HepG2 (cell line): ENCODE data around the gene PPA2. TPM values are rescaled to one million over a fixed set of nuclear protein-coding genes. Genes with fewer than 3 reads are reported as not detected.

Experiments used
- CENPT ChIP-seq: sonication (generic); formaldehyde crosslinking; IDR thresholded peaks from 2 replicates; pipeline ENCODE4 v1.8.0; 2022; ENCODE audit warnings: low read depth, mild to moderate bottlenecking, moderate library complexity, missing genetic modification reagents
- FLYWCH1 ChIP-seq: sonication (generic); formaldehyde crosslinking; IDR thresholded peaks from 2 replicates; pipeline ENCODE4 v1.8.1; 2023; ENCODE audit warnings: mild to moderate bottlenecking, missing genetic modification reagents
- FOXC1 ChIP-seq: sonication (generic); formaldehyde crosslinking; IDR thresholded peaks from 2 replicates; pipeline ENCODE4 v1.8.0; 2022; ENCODE audit warnings: mild to moderate bottlenecking, missing genetic modification reagents, borderline replicate concordance
- FOXO1 ChIP-seq: sonication (generic); formaldehyde crosslinking; IDR thresholded peaks from 2 replicates; pipeline ENCODE4 v1.4.0; 2020; ENCODE audit warnings: missing genetic modification reagents
- GLI4 ChIP-seq: sonication (generic); formaldehyde crosslinking; IDR thresholded peaks from 2 replicates; pipeline ENCODE4 v1.5.1; 2020; ENCODE audit warnings: missing genetic modification reagents, mild to moderate bottlenecking, moderate library complexity, borderline replicate concordance
- HNRNPH1 ChIP-seq: fragments of 200-400 bp; formaldehyde crosslinking; optimal IDR thresholded peaks from 2 replicates; pipeline ENCODE3; 2017; ENCODE audit warnings: mild to moderate bottlenecking, low read depth, low read length
- KMT2B ChIP-seq: IDR thresholded peaks from 2 replicates; pipeline ENCODE4 v1.6.1; 2016; ENCODE audit warnings: missing genetic modification reagents, missing compliant biosample characterization
- NCOA5 ChIP-seq: sonication (generic); formaldehyde crosslinking; IDR thresholded peaks from 2 replicates; pipeline ENCODE4 v1.4.0; 2020; ENCODE audit warnings: missing genetic modification reagents
- NR3C1 ChIP-seq: sonication (generic); formaldehyde crosslinking; IDR thresholded peaks from 2 replicates; pipeline ENCODE4 v1.4.0; 2020; ENCODE audit warnings: missing genetic modification reagents
- ZNF101 ChIP-seq: sonication (generic); formaldehyde crosslinking; IDR thresholded peaks from 2 replicates; pipeline ENCODE4 v1.4.0; 2020; ENCODE audit warnings: mild to moderate bottlenecking, low read depth, missing genetic modification reagents, borderline replicate concordance
- ZNF350 ChIP-seq: sonication (generic); formaldehyde crosslinking; IDR thresholded peaks from 2 replicates; pipeline ENCODE4 v1.4.0; 2020; ENCODE audit warnings: mild to moderate bottlenecking, low read depth, missing genetic modification reagents, borderline replicate concordance
- ZNF510 ChIP-seq: sonication (generic); formaldehyde crosslinking; IDR thresholded peaks from 2 replicates; pipeline ENCODE4 v1.4.0; 2020; ENCODE audit warnings: low read depth, mild to moderate bottlenecking, missing genetic modification reagents
- ZNF614 ChIP-seq: IDR thresholded peaks from 2 replicates; pipeline ENCODE4 v1.6.1; 2018; ENCODE audit warnings: missing biosample characterization, missing genetic modification reagents, inconsistent platforms, borderline replicate concordance
- ZNF672 ChIP-seq: sonication (generic); formaldehyde crosslinking; IDR thresholded peaks from 2 replicates; pipeline ENCODE4 v1.8.1; 2022; ENCODE audit warnings: missing genetic modification reagents
- ZNF878 ChIP-seq: sonication (generic); formaldehyde crosslinking; IDR thresholded peaks from 2 replicates; pipeline ENCODE4 v1.8.1; 2023; ENCODE audit warnings: mild to moderate bottlenecking, missing genetic modification reagents, moderate library complexity
- polyA plus RNA-seq, 8 experiments: library from polyadenylated mRNA; depleted of rRNA in 3 of 8; stranded (reverse) in 7 of 8; unstranded in 1 of 8; fragments of >200 nt; fragmentation: Illumina TruSeq in 4 of 8; extraction: Trizol in 4 of 8; gene quantifications; 2 replicates each; pipeline versions ENCODE4 v1.2.1 to v1.2.3, GENCODE V29; 2011 to 2016; ENCODE audit warnings: low read depth in 4 of 8, missing spikeins in 1 of 8, mixed read lengths in 1 of 8; ENCODE audit not compliant: insufficient read depth in 1 of 8
- total RNA-seq, 5 experiments: library from RNA; depleted of rRNA; stranded (reverse); fragments of >200 nt; fragmentation: Illumina TruSeq; extraction: Trizol; gene quantifications; 2 replicates each; pipeline ENCODE4 v1.2.3, GENCODE V29; 2016; ENCODE audit warnings: low read depth in 1 of 5
- TF ChIP-seq, protein P1 (sequence below), 2 experiments: fragments of 450-650 bp in 1 of 2; sonication (generic) in 1 of 2; formaldehyde crosslinking in 1 of 2; IDR thresholded peaks; 2 replicates each; pipeline versions ENCODE4 v1.6.1 to v1.8.0; 2016 to 2022; ENCODE audit warnings: antibody characterized with exemption in 1 of 2, mild to moderate bottlenecking in 1 of 2, missing genetic modification reagents in 1 of 2
- TF ChIP-seq, protein P2 (sequence below): IDR thresholded peaks from 2 replicates; pipeline ENCODE4 v1.6.1; 2016; ENCODE audit warnings: low read depth, control low read depth
- TF ChIP-seq, protein P3 (sequence below): sonication (generic); formaldehyde crosslinking; conservative IDR thresholded peaks from 2 replicates; pipeline ENCODE4 v1.8.0; 2022; ENCODE audit warnings: mild to moderate bottlenecking, moderate library complexity, missing genetic modification reagents

Gene PPA2
- total and polyA plus RNA-seq, 2 of the 13 experiments (the other 11 are each of a cell fraction or from before 2014, with no cell fraction given), result 44.2 to 70.6 TPM

DNA sequence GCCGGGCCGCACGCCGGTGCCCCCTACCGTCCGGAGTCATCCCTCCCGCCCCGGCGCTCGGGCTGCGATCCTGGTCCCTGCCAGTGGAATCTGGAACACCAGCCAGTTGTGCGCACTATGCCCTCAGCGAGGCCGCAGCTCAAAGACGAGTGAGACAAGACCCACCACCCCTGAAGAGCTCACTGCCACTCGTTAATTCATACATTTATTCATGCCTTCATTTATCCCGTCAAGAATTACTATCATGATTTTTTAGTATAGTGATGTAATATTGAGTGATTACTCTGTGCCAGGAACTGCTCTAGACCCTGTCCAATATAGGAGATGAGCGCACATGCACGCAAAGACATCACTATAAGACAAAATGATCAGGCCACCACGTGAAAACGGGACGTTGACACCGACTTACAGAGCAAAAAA lies 247 bp upstream of the PPA2 start (continued):
- TF ChIP-seq ZNF101 (CRISPR knock-in tag) (no peak), KMT2B (CRISPR knock-in tag) (no peak), ZNF350 (CRISPR knock-in tag) (0 out of 2 replicates have a peak, but pooled peaks have one; percentile 14), ZNF672 (CRISPR knock-in tag) (no peak), FOXC1 (CRISPR knock-in tag) (no peak), CENPT (CRISPR knock-in tag) (no peak), NCOA5 (0 out of 2 replicates have a peak, but pooled peaks have one; percentile 55), ZNF510 (no peak), NR3C1 (CRISPR knock-in tag) (no peak), GLI4 (CRISPR knock-in tag) (no peak), FLYWCH1 (CRISPR knock-in tag) (no peak), ZNF878 (CRISPR knock-in tag) (no peak), HNRNPH1 (no peak), FOXO1 (no peak), ZNF614 (peak; percentile 59; the same call in 1 of the 2 replicates)
- TF ChIP-seq, protein P1, sequence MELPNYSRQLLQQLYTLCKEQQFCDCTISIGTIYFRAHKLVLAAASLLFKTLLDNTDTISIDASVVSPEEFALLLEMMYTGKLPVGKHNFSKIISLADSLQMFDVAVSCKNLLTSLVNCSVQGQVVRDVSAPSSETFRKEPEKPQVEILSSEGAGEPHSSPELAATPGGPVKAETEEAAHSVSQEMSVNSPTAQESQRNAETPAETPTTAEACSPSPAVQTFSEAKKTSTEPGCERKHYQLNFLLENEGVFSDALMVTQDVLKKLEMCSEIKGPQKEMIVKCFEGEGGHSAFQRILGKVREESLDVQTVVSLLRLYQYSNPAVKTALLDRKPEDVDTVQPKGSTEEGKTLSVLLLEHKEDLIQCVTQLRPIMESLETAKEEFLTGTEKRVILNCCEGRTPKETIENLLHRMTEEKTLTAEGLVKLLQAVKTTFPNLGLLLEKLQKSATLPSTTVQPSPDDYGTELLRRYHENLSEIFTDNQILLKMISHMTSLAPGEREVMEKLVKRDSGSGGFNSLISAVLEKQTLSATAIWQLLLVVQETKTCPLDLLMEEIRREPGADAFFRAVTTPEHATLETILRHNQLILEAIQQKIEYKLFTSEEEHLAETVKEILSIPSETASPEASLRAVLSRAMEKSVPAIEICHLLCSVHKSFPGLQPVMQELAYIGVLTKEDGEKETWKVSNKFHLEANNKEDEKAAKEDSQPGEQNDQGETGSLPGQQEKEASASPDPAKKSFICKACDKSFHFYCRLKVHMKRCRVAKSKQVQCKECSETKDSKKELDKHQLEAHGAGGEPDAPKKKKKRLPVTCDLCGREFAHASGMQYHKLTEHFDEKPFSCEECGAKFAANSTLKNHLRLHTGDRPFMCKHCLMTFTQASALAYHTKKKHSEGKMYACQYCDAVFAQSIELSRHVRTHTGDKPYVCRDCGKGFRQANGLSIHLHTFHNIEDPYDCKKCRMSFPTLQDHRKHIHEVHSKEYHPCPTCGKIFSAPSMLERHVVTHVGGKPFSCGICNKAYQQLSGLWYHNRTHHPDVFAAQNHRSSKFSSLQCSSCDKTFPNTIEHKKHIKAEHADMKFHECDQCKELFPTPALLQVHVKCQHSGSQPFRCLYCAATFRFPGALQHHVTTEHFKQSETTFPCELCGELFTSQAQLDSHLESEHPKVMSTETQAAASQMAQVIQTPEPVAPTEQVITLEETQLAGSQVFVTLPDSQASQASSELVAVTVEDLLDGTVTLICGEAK (IDR thresholded peaks at IDR 0.05), result no peak
- TF ChIP-seq, protein P1 (CRISPR knock-in tag; IDR thresholded peaks at IDR 0.05), result no peak
- TF ChIP-seq, protein P2, sequence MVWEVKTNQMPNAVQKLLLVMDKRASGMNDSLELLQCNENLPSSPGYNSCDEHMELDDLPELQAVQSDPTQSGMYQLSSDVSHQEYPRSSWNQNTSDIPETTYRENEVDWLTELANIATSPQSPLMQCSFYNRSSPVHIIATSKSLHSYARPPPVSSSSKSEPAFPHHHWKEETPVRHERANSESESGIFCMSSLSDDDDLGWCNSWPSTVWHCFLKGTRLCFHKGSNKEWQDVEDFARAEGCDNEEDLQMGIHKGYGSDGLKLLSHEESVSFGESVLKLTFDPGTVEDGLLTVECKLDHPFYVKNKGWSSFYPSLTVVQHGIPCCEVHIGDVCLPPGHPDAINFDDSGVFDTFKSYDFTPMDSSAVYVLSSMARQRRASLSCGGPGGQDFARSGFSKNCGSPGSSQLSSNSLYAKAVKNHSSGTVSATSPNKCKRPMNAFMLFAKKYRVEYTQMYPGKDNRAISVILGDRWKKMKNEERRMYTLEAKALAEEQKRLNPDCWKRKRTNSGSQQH, result no peak
- TF ChIP-seq, protein P3, sequence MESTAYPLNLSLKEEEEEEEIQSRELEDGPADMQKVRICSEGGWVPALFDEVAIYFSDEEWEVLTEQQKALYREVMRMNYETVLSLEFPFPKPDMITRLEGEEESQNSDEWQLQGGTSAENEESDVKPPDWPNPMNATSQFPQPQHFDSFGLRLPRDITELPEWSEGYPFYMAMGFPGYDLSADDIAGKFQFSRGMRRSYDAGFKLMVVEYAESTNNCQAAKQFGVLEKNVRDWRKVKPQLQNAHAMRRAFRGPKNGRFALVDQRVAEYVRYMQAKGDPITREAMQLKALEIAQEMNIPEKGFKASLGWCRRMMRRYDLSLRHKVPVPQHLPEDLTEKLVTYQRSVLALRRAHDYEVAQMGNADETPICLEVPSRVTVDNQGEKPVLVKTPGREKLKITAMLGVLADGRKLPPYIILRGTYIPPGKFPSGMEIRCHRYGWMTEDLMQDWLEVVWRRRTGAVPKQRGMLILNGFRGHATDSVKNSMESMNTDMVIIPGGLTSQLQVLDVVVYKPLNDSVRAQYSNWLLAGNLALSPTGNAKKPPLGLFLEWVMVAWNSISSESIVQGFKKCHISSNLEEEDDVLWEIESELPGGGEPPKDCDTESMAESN (CRISPR knock-in tag), result no peak; the same call in 1 of the 2 replicates
